SK-N-SH (cell line): ENCODE results near the gene RASGRP2. TPM values are rescaled to one million over a fixed set of nuclear protein-coding genes. Genes with fewer than 3 reads are reported as not detected.

Source experiments
- CTCF ChIA-PET: fragments of 300-600, 350-600 bp; formaldehyde crosslinking; extraction: SDS; loops from one replicate; lab custom pipeline; 2021; lab: Yijun Ruan, JAX
- POLR2A ChIA-PET: fragments of 350-600 bp; sonication (Branson Sonifier 250); formaldehyde crosslinking; extraction: SDS; loops from one replicate; lab custom pipeline; 2020; ENCODE audit warnings: antibody characterized with exemption, inconsistent platforms; lab: Yijun Ruan, JAX
- DNase-seq: peaks from one replicate; pipeline ENCODE4 v3.0.0; 2012
- H2AFZ ChIP-seq: fragments of 200-600 bp; sonication (generic); 2 replicates; pipeline ENCODE4 v1.8.1; 2016; ENCODE audit warnings: antibody characterized with exemption, mild to moderate bottlenecking, low read depth
- H3F3A ChIP-seq: fragments of 200-600 bp; sonication (generic); replicated peaks from 2 replicates; pipeline ENCODE3; 2016; ENCODE audit warnings: antibody characterized with exemption, mild to moderate bottlenecking; ENCODE audit not compliant: insufficient read depth
- H3K27ac ChIP-seq, 2 experiments: fragments of 200-500 bp in 1 of 2; fragments of 200-600 bp in 1 of 2; sonication (Bioruptor generic) in 1 of 2; sonication (generic), shearing (Covaris generic) in 1 of 2; 2 replicates each; pipeline versions ENCODE4 v1.5.1 to v1.6.1; 2014 to 2016; ENCODE audit warnings: low read depth in 2 of 2, inconsistent platforms in 1 of 2, low read length in 1 of 2, mild to moderate bottlenecking in 1 of 2, mixed read lengths in 1 of 2
- H3K27me3 ChIP-seq: fragments of 200-600 bp; sonication (generic), shearing (Covaris generic); 2 replicates; pipeline ENCODE4 v1.6.1; 2016; ENCODE audit warnings: mixed run types; ENCODE audit not compliant: insufficient read depth
- H3K36me3 ChIP-seq, 2 experiments: fragments of 200-500 bp in 1 of 2; fragments of 200-600 bp in 1 of 2; sonication (Bioruptor generic) in 1 of 2; sonication (generic) in 1 of 2; replicated peaks in 1 of 2; 2 replicates each; pipeline versions ENCODE3 to v1.5.1; 2014 to 2016; ENCODE audit warnings: low read length in 1 of 2, mild to moderate bottlenecking in 1 of 2; ENCODE audit not compliant: insufficient read depth in 2 of 2, control insufficient read depth in 1 of 2
- H3K4me1 ChIP-seq, 2 experiments: fragments of 200-500 bp in 1 of 2; fragments of 200-600 bp in 1 of 2; sonication (Bioruptor generic) in 1 of 2; sonication (generic), shearing (Covaris generic) in 1 of 2; 2 replicates each; pipeline versions ENCODE4 v1.5.1 to v1.6.1; 2014 to 2016; ENCODE audit warnings: low read depth in 1 of 2, low read length in 1 of 2, mixed run types in 1 of 2; ENCODE audit not compliant: insufficient read depth in 2 of 2, control insufficient read depth in 1 of 2
- H3K4me2 ChIP-seq: fragments of 200-600 bp; sonication (generic), shearing (Covaris generic); 2 replicates; pipeline ENCODE4 v1.6.1; 2017; ENCODE audit warnings: mixed run types
- H3K4me3 ChIP-seq, 2 experiments: fragments of 200-500 bp in 1 of 2; fragments of 200-600 bp in 1 of 2; sonication (Bioruptor generic) in 1 of 2; sonication (generic), shearing (Covaris generic) in 1 of 2; 2 replicates each; pipeline versions ENCODE4 v1.5.1 to v1.8.1; 2014 to 2016; ENCODE audit warnings: low read depth in 2 of 2, inconsistent platforms in 1 of 2, low read length in 1 of 2, mild to moderate bottlenecking in 1 of 2, mixed read lengths in 1 of 2, moderate library complexity in 1 of 2
- H3K79me2 ChIP-seq: fragments of 200-600 bp; sonication (generic); 2 replicates; pipeline ENCODE4 v1.8.1; 2017; ENCODE audit warnings: mild to moderate bottlenecking; ENCODE audit not compliant: insufficient read depth
- H3K9ac ChIP-seq: fragments of 200-600 bp; sonication (generic); 2 replicates; pipeline ENCODE4 v1.6.1; 2017; ENCODE audit warnings: mixed run types
- H3K9me2 ChIP-seq: fragments of 200-600 bp; sonication (generic); 2 replicates; pipeline ENCODE4 v1.6.1; 2017; ENCODE audit warnings: mixed run types
- H3K9me3 ChIP-seq: fragments of 200-600 bp; sonication (generic); 2 replicates; pipeline ENCODE4 v1.6.1; 2017; ENCODE audit warnings: mixed run types, mild to moderate bottlenecking, moderate library complexity
- H4K20me1 ChIP-seq: fragments of 200-600 bp; sonication (generic); 2 replicates; pipeline ENCODE4 v1.6.1; 2017; ENCODE audit warnings: mild to moderate bottlenecking, mixed run types; ENCODE audit not compliant: insufficient read depth
- CHD2 ChIP-seq: fragments of 150-350 bp; IDR thresholded peaks from 2 replicates; pipeline ENCODE4 v1.6.1; 2018; ENCODE audit warnings: low read length; ENCODE audit not compliant: partially characterized antibody
- EP300 ChIP-seq, 2 experiments: IDR thresholded peaks; 2 replicates each; pipeline versions ENCODE4 v1.4.0 to v1.6.1; 2012; ENCODE audit warnings: borderline replicate concordance in 1 of 2, low read depth in 1 of 2, low read length in 1 of 2
- FOXJ3 ChIP-seq: sonication (generic); formaldehyde crosslinking; IDR thresholded peaks from 2 replicates; pipeline ENCODE4 v1.5.1; 2020; ENCODE audit warnings: mild to moderate bottlenecking, missing genetic modification reagents
- MEF2A ChIP-seq: IDR thresholded peaks from 2 replicates; pipeline ENCODE4 v1.4.0; 2012; ENCODE audit warnings: low read depth, borderline replicate concordance
- RAD21 ChIP-seq: IDR thresholded peaks from 2 replicates; pipeline ENCODE4 v1.6.1; 2012; ENCODE audit warnings: mild to moderate bottlenecking, low read length
- REST ChIP-seq: IDR thresholded peaks from 2 replicates; pipeline ENCODE4 v1.6.1; 2012; ENCODE audit warnings: mild to moderate bottlenecking, low read depth, low read length, moderate library complexity
- SIN3A ChIP-seq: IDR thresholded peaks from 2 replicates; pipeline ENCODE4 v1.6.1; 2012; ENCODE audit warnings: low read depth, mild to moderate bottlenecking, low read length, moderate library complexity, borderline replicate concordance
- SMC3 ChIP-seq: IDR thresholded peaks from 2 replicates; pipeline ENCODE4 v1.6.1; 2012; ENCODE audit warnings: low read depth, low read length, improper control_type of control experiment
- USF2 ChIP-seq: fragments of 150-350 bp; IDR thresholded peaks from 2 replicates; pipeline ENCODE4 v1.6.1; 2017; ENCODE audit warnings: antibody characterized with exemption, low read length, low read depth, borderline replicate concordance
- WGBS: methylation state at CpG from one replicate; pipeline ENCODE4 v1.1.6; 2017; ENCODE audit warnings: low lambda C conversion rate; 5-methylcytosine and 5-hydroxymethylcytosine counted together
- polyA plus RNA-seq, 3 experiments: library from polyadenylated mRNA; depleted of rRNA; stranded (reverse); fragments of >200 nt; gene quantifications; 2 replicates each; pipeline ENCODE4 v1.2.3, GENCODE V29; 2012

RASGRP2 gene
- polyA plus RNA-seq, 1 of the 3 experiments (the other 2 are of a cell fraction): 1.6 TPM

- no peaks in the 10 kb centered on the region for H3K79me2 ChIP-seq
- no peak for TF ChIP-seq FOXJ3
- TF ChIP-seq SIN3A: no peak
- TF ChIP-seq REST: no peak
- TF ChIP-seq EP300 (IDR thresholded peaks at IDR 0.05; ENCODE audit: borderline replicate concordance in 1 of 2, low read depth in 1 of 2, low read length in 1 of 2): no peak
- TF ChIP-seq SMC3: no peak
- TF ChIP-seq CHD2: no peak
- no peaks in the 10 kb centered on the region for H4K20me1 ChIP-seq
- no peak overlapping the region for H3K9ac ChIP-seq
- WGBS: 64% methylated on average over 14 of the region's 15 CpGs
- H3K4me3 ChIP-seq: no peak overlapping the region
- DNase-seq: no peak
- peaks cover 0 to 42% of the 10 kb centered on the region in 2 experiments; a peak in 1 of 4 replicates for H3K4me1 ChIP-seq
- ChIA-PET CTCF (interaction anchor here (0.7 to 7.1 kb wide), 10 partner anchors 13 to 612 kb away, joined by 3 to 68 read pairs (median 5); partner anchors contain the start of gene RASGRP2), POLR2A (interaction anchor here (0.9 kb wide), 1 partner anchor 24 kb away, joined by 3 read pairs; no protein-coding TSS in a partner anchor)
- H3K4me2 ChIP-seq: no peak overlapping the region
- H2AFZ ChIP-seq: no peak overlapping the region
- no peaks in the 10 kb centered on the region for H3K36me3 ChIP-seq
- H3K27me3 ChIP-seq: peaks cover 13% of the 10 kb centered on the region
- H3F3A ChIP-seq: peaks cover 3% of the 10 kb centered on the region
- H3K9me2 ChIP-seq: no peaks in the 10 kb centered on the region
- no peaks in the 10 kb centered on the region for H3K9me3 ChIP-seq
- H3K27ac ChIP-seq: no peak overlapping the region
Observed at GRCh38 chr11:64718084-64718779, 25.7 kb downstream of the RASGRP2 start.

GRCh38 chr11:64717268-64717578 is 26.7 kb downstream of the RASGRP2 start:
- Histone ChIP-seq H2AFZ (no peak overlapping the region), H3K36me3 (no peaks in the 10 kb centered on the region), H3K9ac (no peak overlapping the region)
- DNase-seq: no peak
- TF ChIP-seq USF2 (no peak), MEF2A (no peak), FOXJ3 (no peak), RAD21 (peak; percentile 31)
- TF ChIP-seq, all 33 proteins: peak for 1
- Histone ChIP-seq H3K9me3 (no peaks in the 10 kb centered on the region), H3K4me2 (no peak overlapping the region), H3K4me3 (no peak overlapping the region), H3K9me2 (no peaks in the 10 kb centered on the region), H3K27me3 (peaks cover 13% of the 10 kb centered on the region), H3K4me1 (peaks cover 0 to 42% of the 10 kb centered on the region in 2 experiments; a peak in 1 of 4 replicates), H3K79me2 (no peaks in the 10 kb centered on the region), H3F3A (peaks cover 3% of the 10 kb centered on the region), H4K20me1 (no peaks in the 10 kb centered on the region), H3K27ac (no peak overlapping the region; a peak in 2 of 4 replicates)
- ChIA-PET POLR2A (interaction anchor here (0.9 kb wide), 1 partner anchor 23 kb away, joined by 3 read pairs; no protein-coding TSS in a partner anchor), CTCF (interaction anchor here (0.6 to 7.1 kb wide), 17 partner anchors 9 to 613 kb away, joined by 3 to 68 read pairs (median 5); partner anchors contain the start of gene RASGRP2)
- WGBS: 29% methylated on average over 1 of the region's 4 CpGs
